ENCODE results near the gene PCDHB13.

DNA sequence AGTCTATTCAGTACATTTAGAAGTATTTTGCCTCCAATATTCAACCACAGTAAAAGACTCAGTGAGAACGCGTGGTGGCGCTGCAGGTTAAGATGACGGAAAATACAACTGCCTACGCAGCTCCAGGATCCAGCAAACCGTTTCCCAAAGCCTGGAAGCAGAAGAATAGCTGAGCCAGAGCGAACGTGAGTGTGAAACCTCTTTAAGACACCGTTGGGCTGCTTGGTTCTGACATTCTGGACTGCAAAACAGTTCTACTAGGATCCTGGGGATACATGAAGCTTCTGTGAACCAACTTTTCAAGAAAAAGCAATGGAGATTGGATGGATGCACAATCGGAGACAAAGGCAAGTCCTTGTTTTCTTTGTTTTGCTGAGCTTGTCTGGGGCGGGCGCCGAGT lies 31.5 kb upstream of the PCDHB13 start, which contains the start of gene PCDHB16:
- TF ChIP-seq, protein P1, sequence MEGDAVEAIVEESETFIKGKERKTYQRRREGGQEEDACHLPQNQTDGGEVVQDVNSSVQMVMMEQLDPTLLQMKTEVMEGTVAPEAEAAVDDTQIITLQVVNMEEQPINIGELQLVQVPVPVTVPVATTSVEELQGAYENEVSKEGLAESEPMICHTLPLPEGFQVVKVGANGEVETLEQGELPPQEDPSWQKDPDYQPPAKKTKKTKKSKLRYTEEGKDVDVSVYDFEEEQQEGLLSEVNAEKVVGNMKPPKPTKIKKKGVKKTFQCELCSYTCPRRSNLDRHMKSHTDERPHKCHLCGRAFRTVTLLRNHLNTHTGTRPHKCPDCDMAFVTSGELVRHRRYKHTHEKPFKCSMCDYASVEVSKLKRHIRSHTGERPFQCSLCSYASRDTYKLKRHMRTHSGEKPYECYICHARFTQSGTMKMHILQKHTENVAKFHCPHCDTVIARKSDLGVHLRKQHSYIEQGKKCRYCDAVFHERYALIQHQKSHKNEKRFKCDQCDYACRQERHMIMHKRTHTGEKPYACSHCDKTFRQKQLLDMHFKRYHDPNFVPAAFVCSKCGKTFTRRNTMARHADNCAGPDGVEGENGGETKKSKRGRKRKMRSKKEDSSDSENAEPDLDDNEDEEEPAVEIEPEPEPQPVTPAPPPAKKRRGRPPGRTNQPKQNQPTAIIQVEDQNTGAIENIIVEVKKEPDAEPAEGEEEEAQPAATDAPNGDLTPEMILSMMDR (IDR thresholded peaks at IDR 0.05): no peak
- no peak for TF ChIP-seq POLR2A (IDR thresholded peaks at IDR 0.05)
